HG03378 (cell line): Measurements from ENCODE around the gene NCOA1.
"Not testable (repeated sequence)": the region's sequence is repeated elsewhere in the genome, so short reads cannot be mapped to it uniquely, and the experiment has no call there.

Experiments
- ATAC-seq: cut with Tn5 transposase; IDR thresholded peaks from one replicate; pipeline ENCODE4 v1.9.1; 2021; ENCODE audit warnings: mild to moderate bottlenecking, moderate library complexity; ENCODE audit not compliant: unreplicated experiment

NCOA1 gene

GRCh38 chr2:24473626-24474025 is 17.4 kb upstream of the NCOA1 start:
- ATAC-seq = no peak

DNA sequence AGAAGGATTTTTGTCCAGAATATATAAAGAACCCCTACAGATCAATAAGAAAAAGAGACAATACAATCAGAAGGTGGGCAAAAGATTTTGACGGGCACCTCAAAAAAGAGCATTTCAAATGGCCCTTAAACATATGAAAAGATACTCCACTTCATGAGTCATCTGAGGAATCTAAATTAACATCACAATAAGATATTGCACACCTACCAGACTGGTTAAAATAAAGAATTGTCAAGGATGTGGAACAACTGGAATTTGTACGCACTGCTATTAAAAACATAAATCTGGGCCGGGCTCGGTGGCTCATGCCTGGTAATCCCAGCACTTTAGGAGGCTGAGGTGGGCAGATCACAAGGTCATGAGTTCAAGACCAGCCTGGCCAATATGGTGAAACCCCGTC is 17.0 kb upstream of the NCOA1 start:
- no peak for ATAC-seq

DNA sequence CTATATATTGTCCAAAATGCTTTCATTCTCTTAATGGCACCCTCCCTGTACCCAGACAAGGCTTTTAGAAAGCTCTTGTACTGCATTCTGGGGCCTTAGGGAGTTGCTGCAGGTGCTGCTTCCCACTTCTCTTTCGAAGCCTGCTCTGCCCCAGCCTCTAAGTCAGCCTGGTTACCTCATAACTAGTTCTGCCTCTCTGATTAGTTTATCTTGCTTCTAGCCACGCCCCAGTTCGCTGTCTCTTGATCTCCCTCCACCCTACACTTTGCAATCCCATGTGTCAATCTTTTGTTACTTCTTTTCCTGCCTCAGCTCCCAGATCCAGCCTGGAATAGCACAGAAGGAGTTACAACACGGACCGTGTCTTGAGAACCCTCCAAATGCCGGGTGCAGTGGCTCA is 13.8 kb upstream of the NCOA1 start:
- ATAC-seq = no peak

GRCh38 chr2:24478243-24478642 is 12.8 kb upstream of the NCOA1 start:
- no peak for ATAC-seq

- ATAC-seq = no peak
Observed at GRCh38 chr2:24480245-24480644, 10.8 kb upstream of the NCOA1 start.

- ATAC-seq = no peak
Observed at GRCh38 chr2:24482251-24482971, 8.6 kb upstream of the NCOA1 start.

GRCh38 chr2:24482972-24483300 is 8.1 kb upstream of the NCOA1 start:
- ATAC-seq = no peak

DNA sequence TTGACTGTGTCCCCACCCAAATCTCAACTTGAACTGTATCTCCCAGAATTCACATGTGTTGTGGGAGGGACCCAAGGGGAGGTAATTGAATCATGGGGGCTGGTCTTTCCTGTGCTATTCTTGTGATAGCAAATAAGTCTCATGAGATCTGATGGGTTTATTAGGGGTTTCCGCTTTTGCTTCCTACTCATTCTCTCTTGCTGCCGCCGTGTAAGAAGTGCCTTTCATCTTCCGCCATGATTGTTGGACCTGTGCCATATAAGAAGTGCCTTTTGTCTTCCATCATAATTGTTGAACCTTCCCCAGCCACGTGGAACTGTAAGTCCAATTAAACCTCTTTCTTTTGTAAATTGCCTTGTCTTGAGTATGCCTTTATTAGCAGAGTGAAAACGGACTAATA is 6.4 kb upstream of the NCOA1 start:
- not testable (repeated sequence) for ATAC-seq

GRCh38 chr2:24485197-24485596 is 5.9 kb upstream of the NCOA1 start:
- no peak for ATAC-seq

GRCh38 chr2:24486636-24487205 is 4.3 kb upstream of the NCOA1 start:
- no peak for ATAC-seq

- no peak for ATAC-seq
Observed at GRCh38 chr2:24489465-24490180, 1.4 kb upstream of the NCOA1 start.

GRCh38 chr2:24490181-24490689 is 819 bp upstream of the NCOA1 start:
- no peak for ATAC-seq

- ATAC-seq = peak; percentile 16
Observed at GRCh38 chr2:24491542-24492420, 727 bp downstream of the NCOA1 start.

DNA sequence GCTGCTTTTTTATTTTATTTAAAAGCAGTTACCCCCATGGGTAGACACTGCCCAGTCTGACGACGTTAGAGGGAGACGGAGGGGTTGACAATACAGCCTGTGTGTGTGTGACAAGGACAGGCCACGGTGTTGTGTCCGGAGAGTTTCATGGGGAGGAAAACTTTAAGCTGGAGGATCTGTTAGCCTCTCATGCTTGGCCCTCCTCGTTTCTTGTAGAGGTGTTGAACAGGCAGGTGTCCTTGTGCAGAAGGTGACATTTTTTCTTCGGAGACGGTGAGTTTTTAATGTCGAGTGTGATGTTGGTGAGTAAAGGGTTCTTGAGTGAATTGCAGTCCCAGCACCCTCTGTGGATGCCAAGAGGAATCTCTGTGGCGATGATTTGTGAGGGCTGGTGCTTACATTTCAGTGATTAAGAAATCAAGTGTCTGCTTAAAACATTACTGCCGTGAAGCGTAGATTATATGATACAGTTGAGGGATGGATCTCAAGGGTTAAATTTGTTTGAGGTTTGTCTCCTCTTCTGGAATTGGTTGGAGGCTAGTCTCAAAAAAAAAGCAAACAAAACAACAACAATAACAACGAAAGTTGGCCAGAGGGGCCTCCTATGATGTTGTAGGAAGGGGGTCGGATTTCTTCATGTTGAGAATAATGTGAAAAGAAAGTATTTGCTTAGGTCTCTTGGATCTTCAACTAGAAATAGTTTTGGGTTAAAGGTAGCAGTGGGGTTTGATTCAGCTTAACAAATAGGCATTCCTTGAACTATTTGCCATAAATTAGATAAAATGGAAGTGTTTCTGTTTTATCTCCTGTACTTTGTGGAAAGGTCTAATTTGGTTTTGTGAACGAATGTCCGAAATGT is 1.6 kb downstream of the NCOA1 start:
- no peak for ATAC-seq

GRCh38 chr2:24493713-24494112 is 2.7 kb downstream of the NCOA1 start:
- no peak for ATAC-seq

- ATAC-seq = no peak
Observed at GRCh38 chr2:24494410-24494809, 3.4 kb downstream of the NCOA1 start.

DNA sequence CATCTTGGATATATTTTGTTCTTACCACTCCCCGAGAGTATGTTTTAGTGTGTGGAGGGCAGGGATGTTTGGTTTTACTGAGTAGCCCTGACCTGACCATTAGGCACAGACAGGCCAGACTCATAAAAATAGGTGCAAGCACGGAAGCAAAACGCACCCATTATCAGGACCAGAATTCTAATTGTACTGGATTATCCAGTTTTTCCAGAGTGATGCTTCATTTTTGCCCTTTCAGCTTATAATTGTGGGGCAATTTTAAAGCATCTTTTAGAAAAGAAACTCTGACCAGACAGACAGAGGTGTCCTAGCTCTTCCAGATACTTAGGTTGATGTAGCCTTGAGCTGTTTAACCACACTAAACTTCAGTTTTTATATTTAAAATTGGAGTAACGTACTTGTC is 4.4 kb downstream of the NCOA1 start:
- no peak for ATAC-seq

- ATAC-seq = no peak
Observed at GRCh38 chr2:24496959-24497358, 5.9 kb downstream of the NCOA1 start.

- no peak for ATAC-seq
Observed at GRCh38 chr2:24497685-24498084, 6.6 kb downstream of the NCOA1 start.

- ATAC-seq = no peak
Observed at GRCh38 chr2:24498121-24498520, 7.1 kb downstream of the NCOA1 start.
